Stomach (tissue), 9 donors: ENCODE measurements around the gene BSN. TPM values are rescaled to one million over a fixed set of nuclear protein-coding genes. Genes with fewer than 3 reads are reported as not detected.

Experiments used
- DNase-seq, 2 donors: peaks; one replicate each; pipeline versions ENCODE4 v3.0.0 to v3.0.0-alpha.2; 2013 to 2019
- H3K27ac ChIP-seq, 5 donors: fragments of 200-600 bp in 4 of 5; sonication (generic) in 4 of 5; one replicate each; pipeline ENCODE4 v1.5.1; 2013 to 2019; ENCODE audit warnings: mild to moderate bottlenecking in 1 of 5, moderate library complexity in 1 of 5
- H3K27me3 ChIP-seq, 3 donors: fragments of 200-600 bp; sonication (generic); one replicate each; pipeline ENCODE4 v1.5.1; 2017 to 2019; ENCODE audit warnings: mixed run types in 1 of 3
- H3K36me3 ChIP-seq, 4 donors: fragments of 200-600 bp; sonication (generic); 1 replicate in 3 of 4; 2 replicates in 1 of 4; pipeline ENCODE4 v1.5.1; 2016 to 2019
- H3K4me1 ChIP-seq, 4 donors: fragments of 200-600 bp; sonication (generic); one replicate each; pipeline ENCODE4 v1.5.1; 2016 to 2019
- H3K4me3 ChIP-seq, 4 donors: fragments of 200-600 bp; sonication (generic) in 3 of 4; one replicate each; pipeline ENCODE4 v1.5.1; 2016 to 2019; ENCODE audit warnings: mild to moderate bottlenecking in 1 of 4
- H3K9me3 ChIP-seq, 4 donors: fragments of 200-600 bp; sonication (generic); one replicate each; pipeline ENCODE4 v1.5.1; 2016 to 2019
- CTCF ChIP-seq, 7 experiments: fragments of 450-650 bp in 4 of 7; fragments of 200-600 bp in 3 of 7; sonication (generic) in 3 of 7; IDR thresholded peaks; one replicate each; pipeline ENCODE4 v1.5.1; 2016 to 2019; ENCODE audit warnings: antibody characterized with exemption in 7 of 7, control low read depth in 2 of 7, mild to moderate bottlenecking in 1 of 7
- EP300 ChIP-seq: sonication (generic); formaldehyde crosslinking; IDR thresholded peaks from one replicate; pipeline ENCODE4 v1.6.1; 2017; ENCODE audit warnings: antibody characterized with exemption
- POLR2A ChIP-seq, 4 donors: fragments of 450-650 bp; IDR thresholded peaks; one replicate each; pipeline ENCODE4 v1.6.1; 2016; ENCODE audit warnings: antibody characterized with exemption in 4 of 4, control low read depth in 2 of 4, mild to moderate bottlenecking in 1 of 4, moderate library complexity in 1 of 4
- POLR2AphosphoS5 ChIP-seq, 3 donors: sonication (generic); formaldehyde crosslinking; IDR thresholded peaks; one replicate each; pipeline ENCODE4 v1.6.1; 2016; ENCODE audit warnings: antibody characterized with exemption in 3 of 3
- WGBS, 5 donors: extraction: QIAGEN DNeasy Blood & Tissue Kit in 3 of 5; methylation state at CpG; one replicate each; pipeline versions ENCODE4 v1.1.5 to v1.1.7; 2013 to 2018; 5-methylcytosine and 5-hydroxymethylcytosine counted together
- intact Hi-C: fragments of 100-400 bp; cut with DNase I; formaldehyde crosslinking; loops from one replicate; pipeline ENCODE4 v1.15.1; 2023; ENCODE audit warnings: low total_unique reads
- polyA plus RNA-seq, 3 donors: library from polyadenylated mRNA; stranded (reverse); fragments of 200-250 nt; gene quantifications; one replicate each; pipeline ENCODE4 v1.2.3, GENCODE V29; 2013
- total RNA-seq, 5 donors: library from RNA; depleted of rRNA; stranded (reverse); fragments of >200 nt; gene quantifications; one replicate each; pipeline versions ENCODE4 v1.1.0 to v1.2.3, GENCODE V29; 2014 to 2016
- donor health status: healthy with polysubstance abuse.
- donor health status: Bipolar disorder and iron deficiency.
- donor health status: healthy.

Gene BSN
- total and polyA plus RNA-seq, 8 donors: 0.03 to 4.5 (median 0.77) TPM; not detected in 2

- whole genome bisulfite sequencing, 5 donors: 87 to 93% (median 89%) methylated on average over 30 to 36 of the region's 36 CpGs
- Histone ChIP-seq H3K27ac (no peak overlapping the region), H3K9me3 (no peaks in the 10 kb centered on the region), H3K27me3 (peaks cover 0 to 10% (median 0%) of the 10 kb centered on the region in 3 donors), H3K36me3 (no peaks in the 10 kb centered on the region), H3K4me1 (peaks cover 0 to 14% (median 0%) of the 10 kb centered on the region in 4 donors), H3K4me3 (no peak overlapping the region)
- TF ChIP-seq POLR2AphosphoS5 (IDR thresholded peaks at IDR 0.05): no peak
- no peak for TF ChIP-seq EP300
- DNase-seq: no peak
- intact Hi-C loops: no loop called here
Measured at GRCh38 chr3:49652218-49652902, 98.1 kb downstream of the BSN start.

- TF ChIP-seq POLR2A (IDR thresholded peaks at IDR 0.05) (no peak), POLR2AphosphoS5 (IDR thresholded peaks at IDR 0.05) (no peak), EP300 (no peak), CTCF (IDR thresholded peaks at IDR 0.05) (no peak)
- intact Hi-C loops: no loop called here
- peaks cover 0 to 8% (median 0%) of the 10 kb centered on the region in 4 donors for H3K4me1 ChIP-seq
- no peak overlapping the region for H3K4me3 ChIP-seq
- no peak for DNase-seq
- 85 to 89% (median 85%) methylated on average over 13 to 21 of the region's 21 CpGs for WGBS, 5 donors
- H3K27me3 ChIP-seq: peaks cover 0 to 10% (median 0%) of the 10 kb centered on the region in 3 donors
- no peaks in the 10 kb centered on the region for H3K36me3 ChIP-seq
- H3K9me3 ChIP-seq: no peaks in the 10 kb centered on the region
- no peak overlapping the region for H3K27ac ChIP-seq
Measured at GRCh38 chr3:49652903-49653415, 98.7 kb downstream of the BSN start.

- no peak for DNase-seq
- Histone ChIP-seq H3K36me3 (no peaks in the 10 kb centered on the region), H3K27me3 (peaks cover 0 to 10% (median 0%) of the 10 kb centered on the region in 3 donors), H3K4me1 (peaks cover 0 to 6% (median 0%) of the 10 kb centered on the region in 4 donors), H3K27ac (no peak overlapping the region), H3K4me3 (no peak overlapping the region), H3K9me3 (no peaks in the 10 kb centered on the region)
- WGBS, 5 donors: 77 to 86% (median 80%) methylated on average over 6 to 8 of the region's 8 CpGs
- TF ChIP-seq POLR2A (IDR thresholded peaks at IDR 0.05) (no peak), CTCF (IDR thresholded peaks at IDR 0.05) (no peak), EP300 (no peak), POLR2AphosphoS5 (IDR thresholded peaks at IDR 0.05) (no peak)
- intact Hi-C loops: no loop called here
Measured at GRCh38 chr3:49653621-49654020, 99.3 kb downstream of the BSN start.

- H3K36me3 ChIP-seq: no peaks in the 10 kb centered on the region
- peaks cover 0 to 6% (median 0%) of the 10 kb centered on the region in 4 donors for H3K4me1 ChIP-seq
- H3K4me3 ChIP-seq: no peak overlapping the region
- TF ChIP-seq CTCF (IDR thresholded peaks at IDR 0.05): no peak
- no peak for TF ChIP-seq POLR2AphosphoS5 (IDR thresholded peaks at IDR 0.05)
- TF ChIP-seq POLR2A (IDR thresholded peaks at IDR 0.05): no peak
- no peak for TF ChIP-seq EP300
- no peaks in the 10 kb centered on the region for H3K9me3 ChIP-seq
- H3K27me3 ChIP-seq: peaks cover 0 to 10% (median 0%) of the 10 kb centered on the region in 3 donors
- DNase-seq: no peak
- WGBS, 5 donors: 85 to 95% (median 92%) methylated on average over 10 to 17 of the region's 17 CpGs
- intact Hi-C loops: no loop called here
- H3K27ac ChIP-seq: no peak overlapping the region
Measured at GRCh38 chr3:49654176-49654825, 100.0 kb downstream of the BSN start.
